GM18520 (cell line): ENCODE results near the gene CDC42EP4.
"Not testable (repeated sequence)": the region's sequence is repeated elsewhere in the genome, so short reads cannot be mapped to it uniquely, and the experiment has no call there.

ENCODE experiments used
- ATAC-seq: cut with Tn5 transposase; IDR thresholded peaks from one replicate; pipeline ENCODE4 v1.9.1; 2021; ENCODE audit not compliant: unreplicated experiment

CDC42EP4 gene

DNA sequence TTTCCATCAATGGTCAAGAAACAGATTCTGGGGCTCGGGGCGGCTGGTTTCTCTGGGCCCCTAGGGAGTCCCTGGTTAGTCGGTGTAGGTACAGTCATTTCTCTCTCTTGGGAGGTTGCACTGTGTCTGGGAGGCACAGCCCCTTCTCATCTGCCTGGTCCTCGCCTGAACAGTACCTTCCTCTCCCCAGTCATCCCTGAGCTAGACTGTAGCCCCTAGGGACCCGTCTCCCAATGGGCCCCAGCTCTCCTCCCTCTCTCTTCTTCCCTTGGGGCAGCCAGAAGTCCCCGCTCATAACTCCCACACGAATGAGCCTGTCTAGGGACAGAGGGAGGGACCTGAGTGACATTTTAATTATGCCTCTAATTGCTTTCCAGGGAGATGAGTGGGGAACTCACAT is 29.9 kb downstream of the CDC42EP4 start:
- peak; percentile 89 for ATAC-seq

DNA sequence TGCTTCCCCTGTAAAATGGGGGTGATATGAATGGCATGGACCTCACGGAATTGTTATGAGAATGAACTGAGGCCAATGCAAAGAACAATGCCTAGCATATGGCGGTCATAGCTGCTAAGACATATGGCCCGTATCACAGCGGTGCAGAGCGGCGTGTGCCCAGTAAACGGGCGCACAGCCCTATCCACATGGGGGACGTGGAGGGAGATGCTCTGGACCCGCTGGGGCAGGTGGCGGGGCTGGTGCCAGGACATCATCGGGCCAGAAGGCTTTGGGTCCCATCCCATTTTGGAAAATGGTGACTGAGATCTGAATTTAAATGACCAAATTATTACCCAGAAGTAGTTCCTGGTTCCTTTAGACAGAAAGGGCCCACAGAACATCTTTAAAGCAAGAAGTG is 31.6 kb downstream of the CDC42EP4 start:
- ATAC-seq, result no peak

DNA sequence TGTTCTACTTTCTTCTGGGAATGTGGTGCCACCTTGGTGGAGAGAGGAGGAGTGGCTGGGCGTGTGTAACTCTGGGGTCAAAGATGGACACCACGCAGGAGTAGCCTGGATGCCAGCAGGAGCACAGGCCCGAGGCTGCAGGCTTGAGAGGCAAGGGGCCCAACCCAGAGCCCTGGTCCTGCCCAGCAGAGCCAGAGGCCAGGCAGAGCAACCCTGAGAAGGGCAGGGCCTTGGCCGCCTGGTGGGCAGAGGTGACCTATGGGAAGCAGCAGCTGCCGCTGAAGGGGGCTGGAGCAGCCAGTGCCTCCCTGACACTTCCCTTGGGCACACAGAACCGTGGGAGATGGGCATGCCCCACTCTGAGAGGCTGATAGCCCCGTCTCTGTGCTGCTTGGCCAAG is 32.1 kb downstream of the CDC42EP4 start:
- ATAC-seq, result no peak

DNA sequence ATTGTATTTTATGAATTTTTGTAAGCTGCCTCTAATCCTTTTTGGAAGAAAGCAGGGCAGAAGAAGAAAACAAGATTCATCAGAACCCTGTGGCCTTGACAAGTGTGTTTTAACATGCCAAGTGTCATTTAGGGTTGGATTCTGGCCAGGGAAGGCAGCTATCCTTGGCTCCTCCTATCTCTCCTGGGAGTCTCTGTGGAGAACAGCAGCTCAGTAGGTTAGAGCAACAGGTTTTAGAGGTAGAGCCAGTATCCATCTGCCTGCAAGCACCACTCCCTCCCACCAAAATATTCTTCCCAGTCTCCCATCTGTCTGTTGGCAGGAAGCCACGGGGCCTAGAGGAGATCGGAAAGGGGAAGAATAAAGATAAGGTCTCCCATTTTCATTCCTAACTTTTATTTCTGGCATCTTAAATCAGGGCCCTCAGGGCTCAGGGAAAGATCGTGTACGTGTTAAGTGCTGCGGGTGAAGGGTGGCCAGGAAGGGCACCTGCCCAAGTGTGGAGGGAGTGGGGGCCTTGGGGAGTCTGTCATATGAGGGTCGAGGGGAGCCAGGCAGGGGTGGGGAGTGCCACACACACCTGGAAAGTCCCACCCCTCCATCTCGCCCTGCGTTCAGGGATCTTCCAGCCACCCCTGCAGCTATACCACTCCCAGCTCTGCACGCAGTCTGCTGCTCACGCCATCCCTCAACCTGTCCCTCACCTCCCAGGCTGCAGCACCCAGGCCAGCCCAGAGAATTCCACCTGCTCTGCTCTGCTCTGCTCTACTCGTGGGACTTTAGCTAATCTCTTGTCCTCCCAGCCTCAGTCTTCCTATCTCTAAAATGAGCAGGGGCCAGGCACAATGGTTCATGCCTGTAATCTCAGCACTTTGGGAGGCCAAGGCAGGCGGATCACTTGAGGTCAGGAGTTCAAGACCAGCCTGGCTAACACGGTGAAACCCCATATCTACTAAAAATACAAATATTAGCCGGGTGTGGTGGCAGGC is 33.0 kb downstream of the CDC42EP4 start:
- ATAC-seq, result no peak

DNA sequence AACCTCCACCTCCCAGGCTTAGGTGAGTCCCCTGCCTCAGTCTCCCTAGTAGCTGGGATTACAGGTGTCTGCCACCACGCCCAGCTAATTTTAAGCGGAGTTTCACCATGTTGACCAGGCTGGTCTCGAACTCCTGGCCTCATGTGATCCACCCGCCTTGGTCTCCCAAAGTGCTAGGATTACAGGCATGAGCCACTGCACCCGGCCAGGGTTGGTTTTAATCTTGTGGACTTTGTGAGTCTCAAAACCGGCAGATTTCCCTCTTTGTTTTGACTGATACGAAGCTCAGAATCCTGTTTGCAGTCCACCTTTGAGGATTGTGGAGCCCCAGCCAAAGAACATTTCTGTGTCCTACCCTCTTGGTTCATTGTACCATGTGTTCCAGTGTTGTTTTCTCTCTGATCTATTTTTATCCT is 33.7 kb downstream of the CDC42EP4 start:
- no peak for ATAC-seq

DNA sequence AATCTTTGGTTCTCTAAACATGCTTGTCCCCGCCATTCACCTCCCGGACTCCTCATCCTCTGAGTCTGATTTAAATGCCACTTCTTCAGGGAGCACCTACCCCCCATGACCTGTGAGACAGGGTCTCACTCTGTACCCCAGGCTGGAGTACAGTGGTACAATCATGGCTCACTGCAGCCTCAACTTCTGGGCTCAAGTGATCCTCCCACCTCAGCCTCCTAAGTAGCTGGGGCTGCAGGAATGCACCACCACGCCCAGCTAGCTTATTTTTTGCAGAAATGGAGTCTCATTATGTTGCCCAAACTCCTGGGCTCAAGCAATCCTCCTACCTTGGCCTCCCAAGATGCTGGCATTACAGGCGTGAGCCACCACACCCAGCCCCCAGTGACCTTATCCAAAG is 37.3 kb downstream of the CDC42EP4 start:
- ATAC-seq, result no peak

DNA sequence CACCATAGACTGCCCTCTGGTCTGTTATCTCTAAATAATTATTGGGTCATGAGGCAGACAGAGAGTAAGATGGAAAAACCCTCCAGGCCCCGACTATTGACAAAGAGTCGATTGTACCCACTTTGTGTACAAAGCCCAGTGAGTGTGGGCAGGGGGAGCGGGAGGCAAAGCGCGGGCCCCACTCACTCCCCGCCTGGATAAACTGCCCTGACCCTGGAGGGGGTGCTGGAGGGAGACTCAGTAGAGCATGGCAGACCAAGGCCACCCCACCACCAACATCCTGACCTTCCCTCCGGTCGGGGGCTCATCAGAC is 38.9 kb downstream of the CDC42EP4 start:
- ATAC-seq, result no peak

DNA sequence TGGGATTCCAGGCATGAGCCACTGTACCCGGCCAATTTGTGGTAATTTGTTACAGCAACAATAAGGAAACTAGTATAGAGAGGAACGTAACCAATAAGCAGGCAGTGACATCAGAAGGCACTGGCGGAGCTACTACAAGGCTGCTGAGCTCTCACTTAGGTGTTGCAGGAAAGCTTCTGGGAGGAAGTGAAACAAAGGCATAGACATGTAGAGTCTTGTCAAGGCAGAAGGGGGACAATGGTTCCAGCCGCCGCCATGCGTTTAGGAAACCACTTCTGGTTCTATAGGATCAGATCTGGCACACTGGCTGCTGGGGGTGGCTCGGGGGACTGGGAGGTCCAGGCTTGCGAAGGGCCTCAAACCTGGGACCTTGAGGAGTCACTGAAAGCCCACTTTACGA is 40.7 kb downstream of the CDC42EP4 start:
- ATAC-seq, result peak; percentile 99

DNA sequence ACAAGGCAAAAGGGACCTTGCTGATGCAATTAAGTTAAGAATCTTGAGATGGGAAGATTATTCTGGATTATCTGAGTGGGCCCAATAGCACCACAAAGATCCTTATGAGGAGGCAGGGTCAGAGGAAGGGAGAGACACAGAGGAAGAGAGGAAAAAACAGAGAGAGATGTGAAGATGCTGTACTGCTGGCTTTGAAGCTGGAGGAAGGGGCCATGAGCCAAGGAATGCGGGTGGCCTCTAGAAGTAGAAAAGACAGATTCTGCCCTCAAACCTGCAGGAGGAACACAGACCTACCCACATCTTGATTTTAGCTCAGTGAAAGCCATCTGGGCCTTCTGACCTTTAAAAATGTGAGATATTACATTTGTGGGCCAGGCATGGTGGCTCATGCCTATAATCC is 42.0 kb downstream of the CDC42EP4 start:
- ATAC-seq, result no peak

DNA sequence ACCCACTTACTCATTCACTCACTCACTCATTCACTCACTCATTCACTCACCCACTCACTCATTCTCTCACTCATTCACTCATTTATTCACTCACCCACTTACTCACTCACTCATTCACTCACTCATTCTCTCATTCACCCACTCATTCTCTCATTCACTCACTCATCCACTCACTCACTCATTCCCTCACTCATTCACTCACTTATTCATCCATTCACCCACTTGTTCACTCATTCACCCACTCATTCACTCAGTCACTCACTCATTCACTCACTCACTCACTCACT is 42.5 kb downstream of the CDC42EP4 start:
- ATAC-seq, result no peak

DNA sequence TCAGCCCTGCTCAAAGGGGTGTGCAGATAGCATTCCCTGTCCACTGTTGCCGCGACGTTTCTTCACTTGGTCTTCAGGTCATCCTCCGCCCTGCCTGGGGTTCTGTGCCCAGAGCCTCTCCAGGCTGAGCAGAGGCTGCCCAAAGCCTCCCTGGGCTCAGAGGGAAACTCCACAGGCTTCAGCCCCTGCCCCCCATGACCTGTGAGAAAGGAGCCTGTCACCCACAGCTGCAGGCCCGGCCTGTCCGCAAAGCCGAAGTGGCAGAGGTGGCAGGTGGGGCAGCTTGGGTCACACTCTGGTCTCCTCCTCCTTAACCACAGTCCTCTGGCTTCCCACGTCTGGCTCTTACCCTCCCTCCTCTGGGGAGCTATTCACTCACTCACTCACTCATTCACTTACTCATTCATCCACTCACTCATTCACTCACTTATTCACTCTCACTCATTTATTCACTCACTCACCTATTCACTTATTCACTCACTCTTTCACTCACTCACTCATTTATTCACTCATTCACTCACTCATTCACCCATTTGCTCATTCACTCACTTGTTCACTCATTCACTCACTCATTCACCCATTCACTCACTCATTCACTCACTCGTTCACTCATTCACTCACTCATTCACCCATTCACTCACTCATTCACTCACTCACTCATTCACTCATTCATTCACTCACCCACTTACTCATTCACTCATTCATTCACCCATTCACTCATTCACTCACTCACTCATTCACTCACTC is 43.0 kb downstream of the CDC42EP4 start:
- no peak for ATAC-seq

DNA sequence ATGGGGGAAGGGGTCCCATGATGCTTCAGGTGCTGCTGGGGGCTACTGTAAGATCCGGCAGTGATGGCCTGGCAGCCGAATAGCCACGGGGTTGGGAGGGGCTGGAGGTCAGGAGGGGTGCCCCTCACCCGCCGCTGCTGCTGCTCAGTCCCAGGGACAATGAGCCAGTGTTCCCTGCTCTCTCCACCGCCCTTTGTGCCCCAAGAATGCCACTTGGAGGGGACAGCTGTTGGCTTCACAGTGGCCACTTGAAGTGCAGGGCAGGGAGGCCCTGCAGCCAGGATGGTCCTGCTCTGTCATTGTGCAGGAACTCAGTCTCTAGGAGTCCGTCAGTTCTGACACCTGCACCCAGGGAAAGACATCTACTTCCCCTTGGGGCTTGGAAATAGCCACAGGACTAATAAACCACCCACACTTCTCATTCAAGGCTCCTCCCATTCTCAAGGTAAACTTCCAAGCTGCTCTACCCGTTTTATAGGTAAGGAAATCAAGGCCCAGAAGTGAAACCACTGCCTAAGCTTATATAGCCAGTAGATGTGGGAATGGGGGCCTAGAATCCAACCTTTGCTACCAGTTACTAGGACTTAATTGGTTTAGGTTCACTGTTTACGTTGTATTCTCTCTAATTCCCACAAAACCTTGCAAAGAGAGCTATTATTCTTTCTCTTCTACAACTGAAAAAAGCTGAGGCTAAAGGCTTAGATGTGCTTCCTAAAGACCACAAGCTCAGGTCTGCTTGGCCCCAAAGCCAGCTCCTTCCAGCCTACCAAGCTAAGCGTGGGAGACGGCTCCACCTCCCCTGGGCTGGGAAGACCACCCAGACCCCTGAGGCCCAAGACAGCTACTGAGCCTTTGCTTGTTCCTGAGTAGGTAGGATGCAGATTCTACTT is 43.9 kb downstream of the CDC42EP4 start:
- ATAC-seq, result no peak

DNA sequence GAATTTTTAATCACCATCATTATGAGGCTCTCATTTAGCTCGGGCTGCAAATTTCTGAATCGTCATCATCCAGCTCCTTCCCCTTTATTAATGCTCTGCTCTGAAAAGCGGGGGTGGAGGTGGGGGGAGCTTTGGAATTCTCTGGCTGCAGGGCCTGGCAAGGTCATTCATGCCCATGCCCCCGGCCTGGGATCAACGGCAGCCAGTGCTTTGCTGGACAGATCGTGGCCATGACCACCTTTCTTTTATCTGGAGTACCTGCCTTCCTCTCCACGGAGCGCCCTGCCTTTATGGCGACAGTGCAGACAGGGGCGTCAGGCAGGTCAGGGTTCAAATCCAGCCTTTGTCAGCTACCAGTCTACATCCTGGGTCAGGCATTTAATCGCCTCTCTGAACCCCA is 45.0 kb downstream of the CDC42EP4 start:
- no peak for ATAC-seq

DNA sequence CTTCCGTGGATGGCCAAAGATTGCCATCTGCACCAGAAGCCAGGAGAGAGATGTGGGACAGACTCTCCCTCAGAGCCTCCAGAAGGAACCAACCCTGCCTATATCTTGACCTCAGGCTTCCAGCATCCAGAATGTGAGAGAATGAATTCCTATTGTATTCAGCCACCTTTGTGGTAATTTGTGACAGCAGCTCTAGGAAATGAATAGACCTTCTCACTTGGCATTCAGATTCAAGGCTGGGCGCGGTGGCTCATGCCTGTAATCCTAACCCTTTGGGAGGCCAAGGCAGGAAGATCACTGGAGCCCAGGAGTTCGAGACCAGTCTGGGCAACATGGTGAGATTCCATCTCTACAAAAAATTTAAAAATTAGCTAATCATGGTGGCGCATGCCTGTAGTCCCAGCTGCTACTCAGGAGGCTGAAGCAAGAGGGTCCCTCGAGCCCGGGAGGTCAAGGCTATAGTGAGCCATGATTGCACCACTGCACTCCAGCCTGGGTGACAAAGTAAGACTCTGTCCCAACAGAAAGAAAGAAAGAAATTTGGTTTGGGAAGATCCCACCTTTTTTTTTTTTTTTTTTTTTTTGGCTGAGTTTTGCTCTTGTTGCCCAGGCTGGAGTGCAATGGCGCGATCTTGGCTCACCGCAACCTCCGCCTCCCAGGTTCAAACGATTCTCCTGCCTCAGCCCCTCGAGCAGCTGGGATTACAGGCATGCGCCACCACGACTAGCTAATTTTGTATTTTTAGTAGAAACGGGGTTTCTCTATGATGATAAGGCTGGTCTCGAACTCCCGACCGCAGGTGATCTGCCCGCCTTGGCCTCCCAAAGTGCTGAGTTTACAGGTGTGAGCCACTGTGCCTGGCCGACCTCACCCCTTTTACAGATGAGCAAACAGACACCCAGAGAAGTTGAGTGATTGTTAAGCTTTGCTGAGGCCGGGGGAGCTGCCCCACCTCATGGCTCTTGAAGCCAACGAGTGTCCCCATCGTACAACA is 45.9 kb downstream of the CDC42EP4 start:
- ATAC-seq, result no peak

DNA sequence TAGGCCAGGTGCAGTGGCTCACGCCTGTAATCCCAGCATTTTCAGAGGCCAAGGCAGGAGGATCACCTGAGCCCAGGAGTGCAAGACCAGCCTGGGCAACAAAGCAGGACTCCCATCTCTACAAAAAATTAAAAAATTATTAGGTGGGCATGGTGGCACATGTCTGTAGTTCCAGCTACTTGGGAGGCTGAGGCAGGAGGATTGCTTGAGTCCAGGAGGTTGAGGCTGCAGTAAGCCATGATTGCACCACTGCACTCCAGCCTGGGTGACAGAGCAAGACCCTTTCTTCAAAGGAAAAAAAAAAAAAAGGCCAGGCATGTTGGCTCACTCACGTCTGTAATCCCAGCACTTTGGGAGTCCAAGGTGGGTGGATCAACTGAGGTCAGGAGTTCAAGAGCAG is 47.4 kb downstream of the CDC42EP4 start:
- not testable (repeated sequence) for ATAC-seq

DNA sequence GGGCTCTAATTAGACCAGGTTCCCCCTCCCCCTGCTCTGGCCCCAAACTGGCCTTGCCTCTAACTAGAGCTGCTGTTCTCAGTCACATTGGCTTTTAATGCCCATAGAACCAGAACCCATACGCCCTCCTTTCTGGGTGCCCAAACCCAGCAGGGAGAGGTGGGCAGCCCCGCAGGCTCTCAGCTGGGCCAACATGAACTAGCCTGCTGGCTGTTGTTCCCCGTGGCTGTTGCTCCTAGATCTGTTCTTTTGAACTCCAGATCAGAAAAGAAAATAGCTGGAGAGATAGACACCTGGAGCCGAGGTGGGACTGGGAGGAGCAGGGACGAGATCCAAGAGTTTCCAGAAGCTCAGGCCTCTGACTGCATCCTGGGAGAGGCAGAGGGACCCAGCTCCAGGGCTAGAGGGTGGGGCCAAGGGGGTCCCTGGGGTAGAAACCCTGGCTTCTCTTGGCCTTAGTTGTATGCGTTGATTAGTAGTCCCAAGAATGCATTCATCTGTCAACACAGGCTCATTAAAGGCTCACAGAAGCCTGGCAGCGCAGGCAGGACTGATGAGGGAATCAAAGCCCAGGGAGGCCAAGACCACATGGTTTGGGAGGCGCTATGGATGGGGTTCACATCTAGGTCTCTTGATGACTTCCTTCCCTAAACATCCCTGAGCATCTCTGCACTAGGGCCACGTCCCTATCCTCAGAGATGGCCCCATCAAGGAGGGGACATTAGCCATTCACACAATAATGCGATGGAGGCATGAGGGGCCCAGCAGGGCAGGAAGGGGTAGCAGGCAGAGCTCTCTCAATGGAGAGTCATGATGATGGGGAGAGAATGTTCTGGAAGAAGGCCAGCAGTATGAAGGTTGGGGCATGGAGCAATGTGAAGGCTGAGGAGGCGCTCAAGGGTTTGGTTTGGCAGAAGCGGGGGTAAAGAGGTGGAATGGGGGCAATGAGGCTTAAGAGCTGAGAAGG is 48.8 kb downstream of the CDC42EP4 start:
- no peak for ATAC-seq

DNA sequence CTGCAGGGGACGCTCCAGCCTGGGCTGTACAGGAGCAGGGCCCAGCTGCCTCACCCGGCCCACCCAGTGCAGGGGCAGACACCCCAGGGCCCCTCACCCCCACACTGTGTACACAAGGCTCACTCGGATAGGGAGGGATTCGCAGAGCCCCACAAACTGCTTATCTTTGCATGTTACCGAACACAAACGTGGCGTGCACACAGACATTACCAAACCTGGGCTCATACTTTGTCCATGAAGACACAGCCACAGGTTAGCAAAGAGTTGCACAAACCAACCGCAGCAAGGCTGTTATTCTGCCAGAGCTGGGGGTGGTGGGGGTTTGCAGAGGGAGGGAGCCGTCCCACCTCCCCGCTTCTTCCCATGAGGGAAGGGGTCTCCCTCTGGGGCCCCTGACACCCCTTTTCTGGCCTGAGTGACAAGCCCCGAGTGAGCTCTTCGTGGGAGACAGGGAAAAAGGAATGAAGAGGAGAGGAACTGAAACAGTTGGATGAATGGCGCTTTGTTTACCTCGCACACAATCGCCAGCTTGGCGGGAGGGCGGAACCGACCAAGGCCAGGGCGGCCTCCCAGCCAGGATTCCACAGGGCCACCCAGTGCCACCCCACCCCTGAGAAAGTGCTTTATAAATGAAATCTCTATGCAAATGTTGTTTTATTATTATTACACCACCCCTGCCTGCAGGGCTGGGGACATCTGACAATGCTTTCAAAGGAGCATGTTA is 49.7 kb downstream of the CDC42EP4 start:
- ATAC-seq, result no peak

DNA sequence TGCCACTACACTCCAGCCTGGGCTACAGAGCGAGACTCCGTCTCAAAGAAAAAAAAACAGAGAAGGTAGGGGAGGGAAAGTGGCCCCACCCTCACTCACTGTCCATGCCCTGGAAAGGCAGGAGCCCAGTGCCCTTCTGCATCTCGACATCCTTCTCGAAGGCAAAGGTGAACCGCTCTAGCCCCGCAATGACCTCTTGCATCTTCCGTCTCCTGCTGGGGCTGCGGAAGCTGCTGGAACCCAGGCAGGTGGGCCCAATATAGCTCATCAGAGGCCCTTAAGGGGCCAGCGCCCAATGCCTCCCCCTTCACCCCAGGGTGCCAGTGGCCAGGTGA is 50.2 kb downstream of the CDC42EP4 start, which contains the start of gene CPSF4L:
Gene CPSF4L (minus strand): TSS at position 264 of the 335 bp plus-strand sequence. CDS start 62 bp downstream, at position 202.
- ATAC-seq, result no peak
